Activated B cell treated with CpG ODN at 0.5 μM for 24 hours (primary cell): ENCODE data around the gene EDA. TPM values are rescaled to one million over a fixed set of nuclear protein-coding genes. Genes with fewer than 3 reads are reported as not detected.

ENCODE experiments used
- ATAC-seq: fragments of 200-7000 bp; cut with Tn5 transposase; one replicate; pipeline ENCODE4 v1.10.0; 2021; ENCODE audit warnings: low read depth, mild to moderate bottlenecking, moderate library complexity
- CTCF ChIA-PET: fragments of 350-600 bp; sonication (Branson Sonifier 250); formaldehyde crosslinking; loops from one replicate; lab custom pipeline; 2021; ENCODE audit warnings: antibody characterized with exemption; lab: Charles Lee
- POLR2A ChIA-PET: fragments of 350-600 bp; sonication (Branson Sonifier 250); formaldehyde crosslinking; loops from one replicate; lab custom pipeline; 2021; ENCODE audit warnings: antibody characterized with exemption; lab: Charles Lee
- DNase-seq: peaks from one replicate; pipeline ENCODE4 v3.0.0; 2022
- H3K27ac Mint-ChIP-seq: one replicate; pipeline ENCODE4 v1.8.0; 2020; ENCODE audit warnings: mixed read lengths
- H3K27me3 Mint-ChIP-seq: one replicate; pipeline ENCODE4 v1.8.0; 2021; ENCODE audit warnings: mixed read lengths
- H3K36me3 Mint-ChIP-seq: one replicate; pipeline ENCODE4 v1.8.0; 2021; ENCODE audit warnings: low read depth, mixed read lengths
- H3K4me1 Mint-ChIP-seq: one replicate; pipeline ENCODE4 v1.8.0; 2021; ENCODE audit warnings: mixed read lengths
- H3K4me3 Mint-ChIP-seq: one replicate; pipeline ENCODE4 v1.8.0; 2020; ENCODE audit warnings: mild to moderate bottlenecking, mixed read lengths
- H3K9me3 Mint-ChIP-seq: one replicate; pipeline ENCODE4 v1.8.0; 2020; ENCODE audit warnings: mixed read lengths
- CTCF ChIP-seq: fragments of 200-600 bp; IDR thresholded peaks from one replicate; pipeline ENCODE4 v1.8.0; 2022; ENCODE audit warnings: antibody characterized with exemption, mild to moderate bottlenecking
- intact Hi-C: fragments of 100-400 bp; cut with micrococcal nuclease; formaldehyde crosslinking; loops from one replicate; pipeline ENCODE4 v1.15.1; 2024
- total RNA-seq: library from RNA; stranded (reverse); gene quantifications from 2 replicates; pipeline ENCODE4 v1.2.3, GENCODE V29; 2022

Gene EDA
- total RNA-seq, 1 donor from 2014 or later = not detected

GRCh38 chrX:69616457-69617203, 717 bp downstream of the EDA start:
- no peaks in the 10 kb centered on the region for H3K36me3 Mint-ChIP-seq

GRCh38 chrX:69618803-69619202, 2.9 kb downstream of the EDA start:
- DNase-seq = no peak
- TF ChIP-seq CTCF = no peak
- no peaks in the 10 kb centered on the region for H3K36me3 Mint-ChIP-seq
- ChIA-PET CTCF (no interaction called here), POLR2A (no interaction called here)
- peaks cover 9% of the 10 kb centered on the region for H3K4me1 Mint-ChIP-seq
- H3K27me3 Mint-ChIP-seq = peaks cover 9% of the 10 kb centered on the region
- ATAC-seq = no peak
- H3K27ac Mint-ChIP-seq = no peak overlapping the region
- intact Hi-C loops = loop anchor here (1.0 to 2.0 kb wide), 2 partner anchors 81 to 790 kb away; partner anchors contain the start of gene EFNB1
- H3K9me3 Mint-ChIP-seq = no peaks in the 10 kb centered on the region
- H3K4me3 Mint-ChIP-seq = no peak overlapping the region

More at GRCh38 chrX:69616457-69617203, 717 bp downstream of the EDA start:
- ATAC-seq = no peak
- peak; percentile 10 for DNase-seq
- no peaks in the 10 kb centered on the region for H3K9me3 Mint-ChIP-seq
- H3K4me3 Mint-ChIP-seq = peak overlapping the region; percentile 77
- ChIA-PET POLR2A (no interaction called here), CTCF (no interaction called here)
- peaks cover 12% of the 10 kb centered on the region for H3K27me3 Mint-ChIP-seq
- intact Hi-C loops = no loop called here
- H3K4me1 Mint-ChIP-seq = peaks cover 9% of the 10 kb centered on the region
- TF ChIP-seq CTCF = no peak
- H3K27ac Mint-ChIP-seq = no peak overlapping the region

GRCh38 chrX:69626129-69626528, 10.2 kb downstream of the EDA start:
- H3K27me3 Mint-ChIP-seq = no peaks in the 10 kb centered on the region
- no peaks in the 10 kb centered on the region for H3K4me1 Mint-ChIP-seq
- ChIA-PET CTCF (no interaction called here), POLR2A (no interaction called here)
- no peaks in the 10 kb centered on the region for H3K36me3 Mint-ChIP-seq
- ATAC-seq (no peak), DNase-seq (no peak)
- H3K4me3 Mint-ChIP-seq = no peak overlapping the region
- no peaks in the 10 kb centered on the region for H3K9me3 Mint-ChIP-seq
- H3K27ac Mint-ChIP-seq = no peak overlapping the region
- TF ChIP-seq CTCF = no peak
- intact Hi-C loops = no loop called here

- no peak overlapping the region for H3K4me3 Mint-ChIP-seq
- ATAC-seq = no peak
Measured at GRCh38 chrX:69627744-69628143, 11.8 kb downstream of the EDA start.

More at GRCh38 chrX:69627744-69628143, 11.8 kb downstream of the EDA start:
- no peak for TF ChIP-seq CTCF
- no peaks in the 10 kb centered on the region for H3K9me3 Mint-ChIP-seq
- ChIA-PET CTCF (no interaction called here), POLR2A (no interaction called here)
- no peaks in the 10 kb centered on the region for H3K27me3 Mint-ChIP-seq
- no peaks in the 10 kb centered on the region for H3K36me3 Mint-ChIP-seq
- intact Hi-C loops = no loop called here
- no peak overlapping the region for H3K27ac Mint-ChIP-seq
- no peak for DNase-seq
- H3K4me1 Mint-ChIP-seq = no peaks in the 10 kb centered on the region
